GM12878 (cell line): ENCODE data around the gene MDK. TPM values are rescaled to one million over a fixed set of nuclear protein-coding genes. Genes with fewer than 3 reads are reported as not detected.
A peak's percentile ranks its signal among the peaks of the same experiment; 100 is the strongest.

Experiments used
- ATAC-seq: fragments of 200-7000 bp; cut with Tn5 transposase; 3 replicates; pipeline ENCODE4 v1.9.1; 2020; ENCODE audit warnings: mild to moderate bottlenecking, moderate library complexity
- BruUV-seq: library from RNA; stranded (reverse); fragments of 400-500 nt; replicated peaks from 2 replicates; lab custom pipeline; 2021; lab: Mats Ljungman, UMichigan
- CTCF ChIA-PET: fragments of 300-600 bp; sonication (Branson Sonifier 250); formaldehyde crosslinking; extraction: SDS; loops from one replicate; lab custom pipeline; 2021; ENCODE audit warnings: inconsistent platforms; lab: Yijun Ruan, JAX
- POLR2A ChIA-PET: fragments of 350-600 bp; formaldehyde crosslinking; extraction: SDS; loops from one replicate; lab custom pipeline; 2021; ENCODE audit warnings: inconsistent platforms; lab: Charles Lee
- RAD21 ChIA-PET: fragments of 300-600 bp; sonication (Branson Sonifier 250); formaldehyde crosslinking; loops from one replicate; lab custom pipeline; 2023; ENCODE audit warnings: antibody characterized with exemption; ENCODE audit not compliant: unreplicated experiment; lab: Charles Lee
- SMC1A ChIA-PET: fragments of 300-600 bp; sonication (Branson Sonifier 250); formaldehyde crosslinking; loops from one replicate; lab custom pipeline; 2023; ENCODE audit not compliant: unreplicated experiment, uncharacterized antibody; lab: Charles Lee
- DNase-seq: peaks from one replicate; pipeline ENCODE4 v3.0.0-alpha.2; 2011; ENCODE audit warnings: low read depth, low spot score
- FAIRE-seq: peaks from 3 replicates; lab custom pipeline; 2011; peaks lifted over from hg19 to GRCh38; lab: Jason Lieb, UNC
- H2AFZ ChIP-seq: 2 replicates; pipeline ENCODE4 v1.6.0; 2011; ENCODE audit warnings: low read depth, low read length, control low read depth; ENCODE audit not compliant: control insufficient read depth
- H3K27ac ChIP-seq: 2 replicates; pipeline ENCODE4 v1.5.1; 2011; ENCODE audit warnings: control low read depth; ENCODE audit not compliant: control insufficient read depth, insufficient read depth
- H3K27me3 ChIP-seq, 2 experiments: replicated peaks in 1 of 2; 2 replicates each; pipeline versions ENCODE4 v1.6.0 to v1.6.1; 2011; ENCODE audit warnings: low read length in 1 of 2; ENCODE audit not compliant: control insufficient read depth in 2 of 2, insufficient read depth in 2 of 2
- H3K36me3 ChIP-seq, 2 experiments: 2 replicates each; pipeline ENCODE4 v1.5.1; 2011; ENCODE audit warnings: low read length in 1 of 2; ENCODE audit not compliant: control insufficient read depth in 2 of 2, insufficient read depth in 2 of 2
- H3K4me1 ChIP-seq: 2 replicates; pipeline ENCODE4 v1.6.1; 2011; ENCODE audit warnings: mild to moderate bottlenecking, low read length, moderate library complexity, mixed read lengths; ENCODE audit not compliant: control insufficient read depth, insufficient read depth
- H3K4me2 ChIP-seq: 2 replicates; pipeline ENCODE4 v1.6.0; 2011; ENCODE audit warnings: control low read depth; ENCODE audit not compliant: control insufficient read depth, insufficient read depth
- H3K4me3 ChIP-seq: fragments of 200-600 bp; sonication (generic); 2 replicates; pipeline ENCODE4 v1.5.1; 2016
- H3K79me2 ChIP-seq: 2 replicates; pipeline ENCODE4 v1.6.0; 2011; ENCODE audit warnings: low read length; ENCODE audit not compliant: control insufficient read depth, insufficient read depth
- H3K9ac ChIP-seq: 2 replicates; pipeline ENCODE4 v1.8.0; 2011; ENCODE audit warnings: low read length, control low read depth, mixed read lengths; ENCODE audit not compliant: control insufficient read depth, insufficient read depth
- H3K9me3 ChIP-seq: replicated peaks from 3 replicates; pipeline ENCODE4 v1.5.1; 2011; ENCODE audit warnings: mild to moderate bottlenecking, low read length; ENCODE audit not compliant: control insufficient read depth, insufficient read depth
- H4K20me1 ChIP-seq: 2 replicates; pipeline ENCODE4 v1.6.0; 2011; ENCODE audit not compliant: control insufficient read depth, insufficient read depth
- CBX3 ChIP-seq: fragments of 200-600 bp; sonication (generic); IDR thresholded peaks from 2 replicates; pipeline ENCODE4 v1.6.1; 2016; ENCODE audit warnings: low read depth, borderline replicate concordance
- CTCF ChIP-seq, 3 experiments: IDR thresholded peaks in 2 of 3; conservative IDR thresholded peaks in 1 of 3; 2 replicates each; pipeline ENCODE4 v1.5.1; 2011; ENCODE audit warnings: low read depth in 3 of 3, low read length in 3 of 3, mild to moderate bottlenecking in 3 of 3, control low read depth in 2 of 3, moderate library complexity in 2 of 3, inconsistent platforms in 1 of 3, mixed read lengths in 1 of 3; ENCODE audit not compliant: control insufficient read depth in 2 of 3, insufficient read depth in 1 of 3; ENCODE audit errors: extremely low read depth in 1 of 3
- EZH2 ChIP-seq: IDR thresholded peaks from 2 replicates; pipeline ENCODE4 v1.6.1; 2012; ENCODE audit warnings: low read depth, mild to moderate bottlenecking, control low read depth, inconsistent platforms, low read length, borderline replicate concordance; ENCODE audit not compliant: control insufficient read depth
- HCFC1 ChIP-seq: fragments of 150-350 bp; IDR thresholded peaks from 2 replicates; pipeline ENCODE4 v1.6.1; 2014; ENCODE audit warnings: low read length
- JUNB ChIP-seq: IDR thresholded peaks from 2 replicates; pipeline ENCODE4 v1.6.1; 2016; ENCODE audit warnings: antibody characterized with exemption, mild to moderate bottlenecking
- ZBTB33 ChIP-seq: fragments of 450-650 bp; IDR thresholded peaks from 2 replicates; pipeline ENCODE4 v1.6.1; 2017; ENCODE audit warnings: mild to moderate bottlenecking
- ZNF592 ChIP-seq: fragments of 450-650 bp; IDR thresholded peaks from 2 replicates; pipeline ENCODE4 v1.6.1; 2017; ENCODE audit warnings: mild to moderate bottlenecking, moderate library complexity
- ZNF622 ChIP-seq: fragments of 450-650 bp; IDR thresholded peaks from 2 replicates; pipeline ENCODE4 v1.6.1; 2017; ENCODE audit warnings: mild to moderate bottlenecking, inconsistent platforms
- ZSCAN29 ChIP-seq: fragments of 450-650 bp; IDR thresholded peaks from 2 replicates; pipeline ENCODE4 v1.6.1; 2017; ENCODE audit warnings: mild to moderate bottlenecking, moderate library complexity
- WGBS: methylation state at CpG from one replicate; pipeline ENCODE4 v1.1.6; 2016; ENCODE audit warnings: low lambda C conversion rate; ENCODE audit not compliant: insufficient replicate concordance, insufficient coverage; ENCODE audit errors: missing lambda C conversion rate; 5-methylcytosine and 5-hydroxymethylcytosine counted together
- in situ Hi-C: fragments of 300-500 bp; cut with MboI; formaldehyde crosslinking; loops from 9 replicates; pipeline ENCODE4 v1.14.3; 2018; ENCODE audit warnings: mixed read lengths
- intact Hi-C: fragments of 100-400 bp; cut with micrococcal nuclease; formaldehyde crosslinking; loops from one replicate; pipeline ENCODE4 v1.14.2; 2022; ENCODE audit not compliant: unreplicated experiment
- polyA plus RNA-seq, 11 experiments: library from polyadenylated mRNA; depleted of rRNA in 4 of 11; unstranded in 6 of 11; stranded (reverse) in 5 of 11; fragments of >200 nt; fragmentation: Nextera tagmentation in 4 of 11; fragmentation: Illumina TruSeq in 1 of 11; extraction: Ambion mirVana in 4 of 11; extraction: Trizol in 1 of 11; gene quantifications; 1 replicate in 1 of 11; 2 replicates in 10 of 11; pipeline versions ENCODE4 v1.2.1 to v1.2.3, GENCODE V29; 2011 to 2016; ENCODE audit warnings: inconsistent platforms in 2 of 11, missing spikeins in 2 of 11, low read depth in 1 of 11
- total RNA-seq, 4 experiments: library from RNA; depleted of rRNA in 3 of 4; stranded (reverse); fragments of >200 nt in 3 of 4; fragmentation: Illumina TruSeq in 1 of 4; extraction: Trizol in 1 of 4; gene quantifications; 2 replicates each; pipeline versions ENCODE4 v1.2.1 to v1.2.3, GENCODE V29; 2013 to 2021

Gene MDK
- total and polyA plus RNA-seq, 10 of the 15 experiments (the other 5 are each of a cell fraction or from before 2014, with no cell fraction given) = 0.77 to 17.8 (median 9.9) TPM

GRCh38 chr11:46333394-46333947 lies 48.0 kb upstream of the MDK start:
- H3K79me2 ChIP-seq = no peaks in the 10 kb centered on the region
- ChIA-PET CTCF (interaction anchor here (1.6 to 1.7 kb wide), 2 partner anchors 11 to 24 kb away, joined by 4 to 5 read pairs; no protein-coding TSS in a partner anchor), SMC1A (no interaction called here), RAD21 (no interaction called here), POLR2A (no interaction called here)
- H3K4me3 ChIP-seq = no peak overlapping the region
- intact Hi-C loops (no loop called here), in situ Hi-C loops (no loop called here)
- ATAC-seq (no peak), DNase-seq (no peak), FAIRE-seq (no peak)
- H3K4me1 ChIP-seq = no peaks in the 10 kb centered on the region; the same call in 1 of the 2 replicates
- no peak overlapping the region for H3K27ac ChIP-seq
- peak overlapping the region; percentile 63 for H3K4me2 ChIP-seq
- H3K27me3 ChIP-seq = peaks cover 17 to 30% of the 10 kb centered on the region in 2 experiments
- H2AFZ ChIP-seq = no peak overlapping the region
- H3K9ac ChIP-seq = no peak overlapping the region
- 7% methylated on average over 25 of the region's 25 CpGs for WGBS
- TF ChIP-seq EZH2 (0 out of 2 replicates have a peak, but pooled peaks have one; percentile 31), CTCF (IDR thresholded peaks at IDR 0.05 in 2 of 3, conservative IDR thresholded peaks at IDR 0.05 in 1 of 3; ENCODE audit: control insufficient read depth in 2 of 3, extremely low read depth in 1 of 3, insufficient read depth in 1 of 3, low read depth in 3 of 3, low read length in 3 of 3) (no peak)
- no TSS peak for BruUV-seq
- no peaks in the 10 kb centered on the region for H4K20me1 ChIP-seq
- H3K36me3 ChIP-seq = no peaks in the 10 kb centered on the region
- H3K9me3 ChIP-seq = no peaks in the 10 kb centered on the region

GRCh38 chr11:46334211-46334610 lies 47.3 kb upstream of the MDK start:
- Histone ChIP-seq H3K79me2 (no peaks in the 10 kb centered on the region), H3K27me3 (peaks cover 17 to 30% of the 10 kb centered on the region in 2 experiments), H4K20me1 (no peaks in the 10 kb centered on the region), H3K36me3 (no peaks in the 10 kb centered on the region), H3K9me3 (no peaks in the 10 kb centered on the region), H3K4me2 (no peak overlapping the region), H3K9ac (no peak overlapping the region), H3K27ac (no peak overlapping the region), H3K4me3 (no peak overlapping the region), H2AFZ (no peak overlapping the region), H3K4me1 (no peaks in the 10 kb centered on the region; the same call in 1 of the 2 replicates)
- RAD21 ChIA-PET = no interaction called here
- FAIRE-seq (no peak), DNase-seq (no peak), ATAC-seq (no peak)
- BruUV-seq = no TSS peak
- in situ Hi-C loops = no loop called here
- SMC1A ChIA-PET = no interaction called here
- 52% methylated on average over 3 of the region's 3 CpGs for WGBS
- POLR2A ChIA-PET = no interaction called here
- intact Hi-C loops = no loop called here
- CTCF ChIA-PET = interaction anchor here (0.6 to 1.7 kb wide), 2 partner anchors 10 to 90 kb away, joined by 3 to 5 read pairs; no protein-coding TSS in a partner anchor
- TF ChIP-seq CBX3 = no peak
- no peak for TF ChIP-seq JUNB
- no peak for TF ChIP-seq ZNF592
- no peak for TF ChIP-seq ZNF622
- TF ChIP-seq HCFC1 = no peak
- no peak for TF ChIP-seq ZSCAN29
- no peak for TF ChIP-seq ZBTB33
